Measurements from ENCODE around the gene SEBOX.
A peak's percentile ranks its signal among the peaks of the same experiment; 100 is the strongest.

Gene SEBOX

DNA sequence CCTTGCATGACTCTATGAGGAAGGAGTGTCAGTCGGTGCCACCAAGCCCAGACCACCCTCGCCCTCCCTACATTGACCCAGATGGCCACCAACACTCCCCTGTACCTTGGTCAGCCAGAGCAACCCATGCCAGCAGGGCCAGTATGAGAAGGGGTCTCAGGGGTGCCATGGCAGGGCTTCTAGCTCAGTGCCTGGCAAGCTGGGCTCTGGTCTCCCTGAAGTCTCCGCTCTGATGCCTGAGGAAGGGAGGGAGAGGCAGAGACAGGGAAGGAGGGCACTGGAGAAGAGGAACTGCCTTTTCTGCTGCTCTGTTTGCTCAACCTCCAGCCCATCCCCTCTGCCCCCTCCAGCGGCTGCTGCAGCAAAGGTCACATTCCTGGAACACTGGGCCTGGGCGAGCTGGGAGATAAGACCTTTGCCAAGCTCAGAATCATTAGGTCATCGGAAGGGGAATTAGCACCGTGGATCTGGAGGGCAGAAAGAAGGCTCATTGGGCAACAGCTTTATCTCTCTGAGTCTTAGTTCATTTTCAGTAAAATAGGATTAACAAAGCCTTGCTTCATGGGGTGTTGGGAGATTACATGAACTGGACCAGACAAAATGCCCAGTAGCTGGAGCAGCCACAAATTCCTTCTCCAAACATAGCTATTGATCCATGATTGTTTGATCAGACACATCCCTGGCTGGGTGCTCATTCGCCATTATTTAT lies 5.2 kb upstream of the SEBOX start, which contains the start of gene VTN:
VTN (minus strand) TSS at position 273 of the 709 bp plus-strand sequence; CDS start at position 169, 104 bp downstream.
- Histone ChIP-seq H3K27me3 (replicated peaks) (no peaks in the 10 kb centered on the region), H3K27ac (no peak within 1 kb of the TSS), H3K4me3 (ENCODE audit: low read depth, low read length) (peak within 1 kb of the TSS; percentile 64), H3K36me3 (replicated peaks) (no peaks in the 10 kb centered on the region)
- TF ChIP-seq, protein P1, sequence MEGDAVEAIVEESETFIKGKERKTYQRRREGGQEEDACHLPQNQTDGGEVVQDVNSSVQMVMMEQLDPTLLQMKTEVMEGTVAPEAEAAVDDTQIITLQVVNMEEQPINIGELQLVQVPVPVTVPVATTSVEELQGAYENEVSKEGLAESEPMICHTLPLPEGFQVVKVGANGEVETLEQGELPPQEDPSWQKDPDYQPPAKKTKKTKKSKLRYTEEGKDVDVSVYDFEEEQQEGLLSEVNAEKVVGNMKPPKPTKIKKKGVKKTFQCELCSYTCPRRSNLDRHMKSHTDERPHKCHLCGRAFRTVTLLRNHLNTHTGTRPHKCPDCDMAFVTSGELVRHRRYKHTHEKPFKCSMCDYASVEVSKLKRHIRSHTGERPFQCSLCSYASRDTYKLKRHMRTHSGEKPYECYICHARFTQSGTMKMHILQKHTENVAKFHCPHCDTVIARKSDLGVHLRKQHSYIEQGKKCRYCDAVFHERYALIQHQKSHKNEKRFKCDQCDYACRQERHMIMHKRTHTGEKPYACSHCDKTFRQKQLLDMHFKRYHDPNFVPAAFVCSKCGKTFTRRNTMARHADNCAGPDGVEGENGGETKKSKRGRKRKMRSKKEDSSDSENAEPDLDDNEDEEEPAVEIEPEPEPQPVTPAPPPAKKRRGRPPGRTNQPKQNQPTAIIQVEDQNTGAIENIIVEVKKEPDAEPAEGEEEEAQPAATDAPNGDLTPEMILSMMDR (IDR thresholded peaks at IDR 0.05; ENCODE audit: low read depth, low read length, missing control alignments) = peak; percentile 1
- in situ Hi-C loops (cut with HindIII; ENCODE audit: low pct_ligation_motif_present, low sequenced_read_pairs) = no loop called here
- DNase-seq = no peak

DNA sequence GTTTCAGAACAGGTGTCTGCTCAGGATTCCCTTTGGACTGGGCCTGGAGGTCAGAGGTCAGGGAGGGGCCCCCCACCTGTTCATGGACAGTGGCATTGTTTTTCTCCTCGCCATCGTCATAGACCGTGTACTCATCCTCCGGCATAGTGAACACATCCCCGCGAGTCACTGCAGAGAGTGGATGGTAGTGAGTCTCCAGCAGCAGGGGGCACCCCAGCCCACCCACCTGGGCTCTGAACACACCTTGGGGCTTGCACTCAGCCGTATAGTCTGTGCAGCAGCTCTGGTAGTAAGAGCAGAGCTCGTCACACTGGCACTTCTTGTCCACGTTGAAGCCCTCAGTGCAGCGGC lies 4.7 kb upstream of the SEBOX start:
- H3K27ac ChIP-seq = no peak overlapping the region
- H3K36me3 ChIP-seq (replicated peaks) = no peaks in the 10 kb centered on the region
- TF ChIP-seq, protein P1 (IDR thresholded peaks at IDR 0.05; ENCODE audit: low read depth, low read length, missing control alignments) = no peak
- DNase-seq = no peak
- in situ Hi-C loops (cut with HindIII; ENCODE audit: low pct_ligation_motif_present, low sequenced_read_pairs) = no loop called here
- no peak overlapping the region for H3K4me3 ChIP-seq (ENCODE audit: low read depth, low read length)
- H3K27me3 ChIP-seq (replicated peaks) = no peaks in the 10 kb centered on the region

DNA sequence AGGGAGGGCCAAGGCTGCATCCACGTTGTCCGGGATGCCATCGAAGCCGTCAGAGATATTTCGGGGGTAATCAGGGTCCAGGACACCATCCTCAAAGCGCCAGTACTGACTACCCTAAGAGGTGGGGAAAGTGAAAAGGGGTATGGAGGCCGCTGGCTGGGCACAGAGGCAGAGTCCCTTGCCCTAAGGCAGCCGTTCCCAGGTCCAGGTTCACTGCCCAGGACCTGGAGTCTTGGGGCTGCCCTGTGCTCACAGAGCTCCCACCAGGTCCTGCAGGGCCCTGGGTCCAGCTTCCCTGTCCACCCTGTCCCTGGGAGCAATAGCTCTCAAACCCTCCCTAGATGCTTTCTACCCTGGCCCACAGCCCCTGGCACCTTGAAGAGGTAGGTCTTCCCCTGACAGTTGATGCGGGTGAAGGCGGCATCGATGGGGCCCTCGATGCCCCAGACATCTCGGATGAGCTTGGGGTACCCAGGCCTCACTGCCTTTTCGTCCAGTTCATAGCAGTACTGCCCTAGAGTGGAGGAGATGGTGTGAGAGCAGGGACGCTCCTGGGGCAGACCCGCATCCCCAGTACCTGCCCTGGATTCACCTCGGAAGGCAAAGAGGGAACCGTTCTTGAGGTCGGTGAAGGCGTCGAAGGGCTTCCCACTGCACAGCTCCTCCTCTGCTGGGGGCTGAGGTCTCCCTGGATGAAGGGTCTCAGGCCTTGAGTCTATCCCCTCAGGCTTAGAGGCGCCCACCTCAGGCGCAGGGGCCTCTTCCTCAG lies 4.1 kb upstream of the SEBOX start:
- H3K36me3 ChIP-seq (replicated peaks) = no peaks in the 10 kb centered on the region
- TF ChIP-seq, protein P1 (IDR thresholded peaks at IDR 0.05; ENCODE audit: low read depth, low read length, missing control alignments) = no peak
- H3K4me3 ChIP-seq (ENCODE audit: low read depth, low read length) = no peak overlapping the region
- H3K27me3 ChIP-seq (replicated peaks) = no peaks in the 10 kb centered on the region
- H3K27ac ChIP-seq = no peak overlapping the region
- DNase-seq = no peak
- in situ Hi-C loops (cut with HindIII; ENCODE audit: low pct_ligation_motif_present, low sequenced_read_pairs) = no loop called here

DNA sequence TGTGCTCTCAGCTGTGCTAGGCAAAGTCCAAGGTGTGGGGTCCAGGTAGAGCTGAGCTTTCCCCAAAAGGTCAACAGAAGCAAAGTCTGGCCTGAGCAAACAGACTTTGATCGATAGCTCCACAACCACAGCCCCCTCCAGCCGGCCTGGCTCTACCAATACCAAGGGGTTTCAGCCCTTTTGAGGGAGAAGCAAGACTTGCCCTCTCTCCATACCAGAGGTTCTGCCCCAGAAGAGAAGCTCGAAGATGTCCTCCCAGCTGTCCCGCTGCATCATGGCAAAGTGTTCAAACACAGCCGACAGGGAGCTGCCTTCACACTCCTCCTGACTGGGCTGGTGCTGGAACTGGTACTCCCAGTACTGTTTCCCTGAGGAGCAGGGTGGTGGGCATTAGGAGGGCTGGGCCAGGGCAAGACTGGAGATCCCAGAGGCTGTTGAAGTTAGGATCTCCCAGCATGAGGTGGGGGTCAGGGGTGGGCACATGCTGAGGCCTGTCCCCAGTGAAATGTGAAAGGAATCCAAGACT lies 3.4 kb upstream of the SEBOX start:
- H3K27me3 ChIP-seq (replicated peaks) = no peaks in the 10 kb centered on the region

DNA sequence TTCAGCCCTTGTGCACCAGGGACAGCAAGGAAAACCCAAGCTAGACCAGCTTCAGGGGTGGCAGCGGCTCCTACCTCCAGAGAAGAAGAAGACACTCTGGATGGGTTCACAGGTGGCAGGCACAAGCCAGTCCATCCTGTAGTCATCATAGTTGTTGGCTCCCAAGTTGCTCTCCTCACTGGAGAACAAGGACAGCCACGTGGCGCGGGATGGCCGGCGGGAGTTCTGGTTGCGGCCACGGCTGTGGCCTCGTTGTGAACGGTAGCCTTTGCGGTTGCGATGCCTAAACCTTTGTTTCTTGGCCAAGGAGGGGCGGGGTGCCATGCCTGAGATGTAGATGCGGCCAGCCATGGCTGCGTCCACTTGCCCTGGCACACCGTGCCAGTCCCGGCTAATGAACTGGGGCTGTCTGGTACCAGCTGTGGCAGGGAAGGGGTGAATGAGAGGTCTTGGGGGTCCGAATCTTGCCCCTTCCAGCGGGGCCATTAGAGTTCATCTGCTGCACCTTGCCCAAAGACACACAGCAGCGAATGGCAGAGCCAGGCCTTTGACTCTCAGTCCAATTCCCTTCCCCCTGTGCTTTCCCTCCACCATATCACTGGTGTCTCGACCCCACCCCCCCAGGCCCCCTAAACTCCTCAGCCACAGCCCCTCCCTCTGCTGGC lies 2.8 kb upstream of the SEBOX start:
- no peak overlapping the region for H3K27ac ChIP-seq
- in situ Hi-C loops (cut with HindIII; ENCODE audit: low pct_ligation_motif_present, low sequenced_read_pairs) = no loop called here
- H3K36me3 ChIP-seq (replicated peaks) = no peaks in the 10 kb centered on the region
- TF ChIP-seq, protein P1 (IDR thresholded peaks at IDR 0.05; ENCODE audit: low read depth, low read length, missing control alignments) = no peak
- DNase-seq = no peak
- H3K4me3 ChIP-seq (ENCODE audit: low read depth, low read length) = no peak overlapping the region
- H3K27me3 ChIP-seq (replicated peaks) = no peaks in the 10 kb centered on the region

More for the DNA sequence above, 3.4 kb upstream of the SEBOX start:
- TF ChIP-seq, protein P1 (IDR thresholded peaks at IDR 0.05; ENCODE audit: low read depth, low read length, missing control alignments) = no peak
- no peak overlapping the region for H3K4me3 ChIP-seq (ENCODE audit: low read depth, low read length)
- no peak overlapping the region for H3K27ac ChIP-seq
- no peak for DNase-seq
- H3K36me3 ChIP-seq (replicated peaks) = no peaks in the 10 kb centered on the region
- in situ Hi-C loops (cut with HindIII; ENCODE audit: low pct_ligation_motif_present, low sequenced_read_pairs) = no loop called here

All from brain microvascular endothelial cell (primary cell).